Activated CD8-positive, alpha-beta memory T cell treated with anti-CD3 and anti-CD28 coated beads, Interleukin-2, amount 50 U/mL, for 1 hour (primary cell): Measurements from ENCODE around the gene APBB2.
"Not testable (repeated sequence)": the region's sequence is repeated elsewhere in the genome, so short reads cannot be mapped to it uniquely, and the experiment has no call there.

Experiments used
- DNase-seq: peaks from one replicate; pipeline ENCODE4 v3.0.0-alpha.2; 2020; ENCODE audit errors: extremely low read depth

APBB2 gene

DNA sequence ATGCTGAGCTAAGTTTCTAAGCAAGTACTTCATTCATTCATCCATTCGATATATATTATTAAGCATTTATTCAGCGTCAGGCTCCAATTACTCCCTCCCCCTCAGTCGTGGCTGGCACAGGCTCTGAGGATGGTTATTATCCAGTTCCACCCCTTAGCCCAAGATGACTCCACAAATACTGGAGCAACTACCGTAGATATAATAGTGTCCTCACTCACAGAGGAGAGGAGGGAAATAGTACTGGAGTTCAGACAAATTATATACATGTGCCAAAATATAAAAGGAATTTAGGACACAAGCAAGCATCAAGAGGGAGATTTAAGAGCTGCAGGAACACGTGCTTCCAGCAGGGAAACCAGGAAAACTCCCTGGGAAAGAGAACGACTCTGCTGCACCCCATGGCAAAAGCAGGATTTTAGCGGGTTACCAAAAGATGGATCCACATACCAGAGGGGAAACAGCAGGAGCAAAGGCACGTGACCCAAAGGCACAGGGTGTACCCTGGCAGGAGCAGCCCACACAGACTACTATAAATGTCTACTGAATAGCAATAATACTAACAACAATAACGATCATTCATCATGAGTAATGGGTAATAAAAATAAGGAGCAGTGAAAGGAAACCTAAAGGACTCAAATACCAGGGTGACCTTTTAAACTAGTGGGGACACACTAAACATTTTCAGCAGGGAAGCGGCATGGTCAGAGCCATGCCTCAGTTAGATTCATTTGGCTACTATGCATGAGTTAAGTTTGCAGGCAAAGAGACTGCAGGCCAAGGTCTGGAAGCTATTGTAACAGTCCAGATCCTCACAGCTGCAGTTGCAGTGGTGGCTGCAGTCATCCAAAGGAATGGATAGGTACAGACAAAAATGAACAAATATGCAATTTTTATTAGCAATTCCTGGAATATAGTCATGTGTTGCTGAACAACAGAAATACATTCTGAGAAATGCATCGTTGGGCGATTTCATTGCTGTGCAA is 153.7 kb downstream of the APBB2 start:
- no peak for DNase-seq

DNA sequence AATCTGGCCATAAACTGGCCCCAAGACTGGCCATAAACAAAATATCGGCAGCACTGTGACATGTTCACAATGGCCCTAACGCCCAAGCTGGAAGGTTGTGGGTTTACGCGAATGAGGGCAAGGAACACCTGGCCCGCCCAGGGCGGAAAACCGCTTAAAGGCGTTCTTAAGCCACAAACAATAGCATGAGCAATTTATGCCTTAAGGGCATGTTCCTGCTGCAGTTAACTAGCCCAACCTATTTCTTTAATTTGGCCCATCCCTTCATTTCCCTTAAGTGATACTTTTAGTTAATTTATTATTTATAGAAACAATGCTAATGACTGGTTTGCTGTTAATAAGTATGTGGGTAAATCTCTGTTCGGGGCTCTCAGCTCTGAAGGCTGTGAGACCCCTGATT is 154.9 kb downstream of the APBB2 start:
- DNase-seq, result not testable (repeated sequence)

DNA sequence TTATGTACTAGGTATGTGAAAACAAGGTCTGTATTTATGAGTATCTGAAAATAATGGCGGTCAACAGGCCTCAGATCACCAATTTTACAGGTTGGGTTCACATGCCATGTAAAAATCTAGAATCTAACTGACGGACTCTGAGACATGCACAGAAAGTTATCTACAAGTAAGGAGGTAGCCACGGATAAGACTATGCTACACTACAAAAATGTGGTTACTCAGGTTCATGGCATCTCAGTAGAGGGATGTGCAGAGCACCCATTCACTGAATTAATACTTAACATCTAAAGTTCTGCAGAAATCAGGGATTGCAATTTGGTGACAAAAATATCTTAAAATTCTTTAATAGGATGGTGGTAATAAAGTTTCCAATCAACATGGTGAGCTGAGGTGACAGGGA is 155.9 kb downstream of the APBB2 start:
- no peak for DNase-seq

GRCh38 chr4:41057467-41057866 is 156.9 kb downstream of the APBB2 start:
- no peak for DNase-seq

DNA sequence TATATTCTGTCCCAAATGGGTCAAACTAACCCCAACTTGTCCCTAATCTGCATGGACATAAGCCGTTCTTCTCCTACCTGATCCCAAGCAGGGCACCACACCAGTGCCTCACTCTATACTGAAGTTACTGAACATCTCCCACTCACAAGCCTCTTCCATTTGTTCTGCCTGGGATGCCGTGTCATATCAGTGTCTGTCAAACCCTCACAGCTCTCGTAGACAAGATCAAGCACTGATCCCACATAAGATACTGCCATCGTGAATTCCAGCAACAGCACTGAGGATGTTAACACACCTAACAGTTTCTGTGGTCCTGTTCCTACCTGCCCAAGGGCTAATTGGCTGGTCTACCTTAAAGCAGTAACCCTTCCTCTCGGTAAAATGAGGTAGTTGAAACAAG is 162.1 kb downstream of the APBB2 start:
- no peak for DNase-seq

- no peak for DNase-seq
Observed at GRCh38 chr4:41050880-41051775, 163.2 kb downstream of the APBB2 start.

DNA sequence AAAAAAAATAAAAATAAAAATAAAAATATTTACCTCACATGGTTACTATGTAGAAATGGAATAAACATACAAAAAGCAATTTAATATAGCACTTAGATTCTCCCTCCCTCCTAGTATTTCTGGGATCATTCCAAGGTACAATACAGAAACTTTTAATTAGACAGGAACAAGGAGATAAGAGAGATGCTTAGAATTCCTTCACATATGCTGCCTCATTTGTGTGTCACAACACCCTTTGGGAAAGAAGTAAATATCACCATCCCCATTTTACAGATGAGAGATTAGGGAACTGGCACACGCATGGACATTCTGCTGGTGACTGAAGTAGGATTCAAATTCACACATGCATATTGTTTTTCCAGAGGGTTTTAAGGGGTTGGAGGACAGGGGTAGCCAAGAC is 164.2 kb downstream of the APBB2 start:
- DNase-seq, result no peak

DNA sequence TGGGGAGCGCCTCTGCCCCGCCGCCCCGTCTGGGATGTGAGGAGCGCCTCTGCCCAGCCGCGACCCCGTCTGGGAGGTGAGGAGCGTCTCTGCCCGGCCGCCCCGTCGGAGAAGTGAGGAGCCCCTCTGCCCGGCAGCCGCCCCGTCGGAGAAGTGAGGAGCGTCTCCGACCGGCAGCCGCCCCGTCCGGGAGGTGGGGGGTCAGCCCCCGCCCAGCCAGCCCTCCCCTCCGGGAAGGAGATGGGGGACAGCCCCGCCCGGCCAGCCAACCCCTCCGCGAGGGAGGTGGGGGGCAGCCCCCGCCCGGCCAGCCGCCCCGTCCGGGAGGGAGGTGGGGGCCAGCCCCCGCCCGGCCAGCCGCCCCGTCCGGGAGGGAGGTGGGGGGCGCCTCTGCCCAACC is 165.2 kb downstream of the APBB2 start:
- not testable (repeated sequence) for DNase-seq

DNA sequence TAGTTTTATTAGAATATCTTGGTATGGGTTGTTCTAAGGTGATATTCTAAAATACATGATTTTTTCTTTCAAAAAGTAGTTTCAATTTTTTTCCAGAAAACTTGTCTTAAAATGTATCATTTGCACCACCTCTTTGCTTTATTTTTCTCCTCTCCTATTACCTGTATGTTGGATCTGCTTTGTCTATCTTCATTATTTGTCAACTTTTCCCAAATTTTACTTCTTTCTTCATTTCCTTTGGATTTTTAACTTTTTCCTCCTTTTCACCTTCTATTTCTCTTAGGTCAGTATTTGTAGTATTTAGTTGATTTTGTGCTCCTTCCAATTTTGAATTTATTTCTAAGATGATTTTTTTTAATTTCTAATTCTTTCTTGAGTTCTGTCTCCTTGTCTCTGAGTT is 169.6 kb downstream of the APBB2 start:
- no peak for DNase-seq

DNA sequence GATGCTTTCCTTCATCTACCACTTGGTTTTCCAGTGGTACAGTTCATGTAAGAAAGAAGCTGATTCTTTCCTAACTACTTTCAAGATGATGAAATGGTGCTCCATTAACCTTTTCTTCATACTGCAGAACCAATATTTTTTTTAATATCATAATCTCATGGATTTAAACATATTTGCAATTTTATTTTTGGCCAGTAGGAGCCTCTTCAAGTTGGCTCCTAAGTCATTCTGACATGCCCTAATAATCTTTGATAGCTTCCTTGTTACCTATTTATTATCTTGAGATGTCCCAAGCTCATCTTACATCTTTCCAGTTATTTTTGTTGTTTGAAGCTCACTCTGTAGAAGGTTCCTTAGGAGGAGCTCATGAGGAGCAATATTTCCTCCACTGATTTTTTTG is 170.2 kb downstream of the APBB2 start:
- no peak for DNase-seq

DNA sequence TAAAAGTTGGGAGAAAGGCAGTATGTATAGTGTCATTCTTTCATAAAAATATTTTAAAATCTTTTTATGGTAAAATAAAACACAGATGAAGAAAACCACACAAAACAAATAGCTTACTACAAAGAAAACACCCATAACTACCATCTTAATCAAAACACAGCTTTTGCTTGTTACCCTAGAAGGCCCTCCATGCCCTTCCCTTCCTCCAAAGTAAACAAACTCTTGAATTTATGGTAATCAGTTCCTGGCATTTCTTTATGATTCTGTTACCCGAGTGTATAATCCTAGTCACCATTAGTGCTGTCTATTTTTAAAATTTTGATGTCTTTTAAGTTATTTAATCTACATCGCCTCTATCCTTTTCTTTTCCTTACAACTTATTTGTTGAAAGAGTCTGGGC is 170.9 kb downstream of the APBB2 start:
- DNase-seq, result no peak

GRCh38 chr4:41041551-41041950 is 172.8 kb downstream of the APBB2 start:
- no peak for DNase-seq

DNA sequence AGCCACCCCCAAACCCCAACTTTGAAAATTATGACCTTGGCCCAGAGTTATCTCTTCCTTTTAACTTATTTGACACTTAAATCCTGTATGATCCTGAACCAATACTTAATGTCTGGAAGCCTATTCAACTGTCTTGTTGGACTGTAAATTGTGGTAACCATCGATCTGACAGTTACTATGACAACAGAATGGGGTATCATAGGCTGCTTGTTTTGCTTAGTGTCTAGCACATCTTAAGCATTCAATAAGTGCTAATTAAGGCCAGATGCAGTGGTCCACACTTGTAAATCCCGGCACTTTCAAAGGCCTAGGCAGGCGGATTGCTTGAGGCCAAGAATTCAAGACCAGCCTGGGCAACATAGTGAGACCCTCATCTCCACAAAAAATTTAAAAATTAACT is 175.0 kb downstream of the APBB2 start:
- no peak for DNase-seq

- DNase-seq, result no peak
Observed at GRCh38 chr4:41038304-41038703, 176.0 kb downstream of the APBB2 start.

DNA sequence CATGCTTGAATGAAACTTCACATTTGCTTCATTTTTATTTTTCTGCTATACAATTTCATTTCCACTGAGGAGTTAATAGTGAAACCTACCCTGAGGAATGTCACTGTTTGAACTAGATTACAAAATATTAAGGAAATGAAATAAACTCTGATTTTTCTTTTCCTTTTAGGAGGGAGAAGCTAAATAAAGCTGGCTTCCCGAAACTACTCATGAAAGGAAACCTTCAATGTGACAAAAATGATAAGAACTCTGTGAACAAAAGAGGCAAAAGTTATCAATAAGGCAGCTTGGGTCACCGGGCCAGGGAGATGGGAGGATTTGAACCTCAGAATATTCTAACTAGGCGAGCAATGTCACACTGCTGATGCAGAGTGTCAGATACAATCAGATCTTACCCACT is 185.2 kb downstream of the APBB2 start:
- no peak for DNase-seq

DNA sequence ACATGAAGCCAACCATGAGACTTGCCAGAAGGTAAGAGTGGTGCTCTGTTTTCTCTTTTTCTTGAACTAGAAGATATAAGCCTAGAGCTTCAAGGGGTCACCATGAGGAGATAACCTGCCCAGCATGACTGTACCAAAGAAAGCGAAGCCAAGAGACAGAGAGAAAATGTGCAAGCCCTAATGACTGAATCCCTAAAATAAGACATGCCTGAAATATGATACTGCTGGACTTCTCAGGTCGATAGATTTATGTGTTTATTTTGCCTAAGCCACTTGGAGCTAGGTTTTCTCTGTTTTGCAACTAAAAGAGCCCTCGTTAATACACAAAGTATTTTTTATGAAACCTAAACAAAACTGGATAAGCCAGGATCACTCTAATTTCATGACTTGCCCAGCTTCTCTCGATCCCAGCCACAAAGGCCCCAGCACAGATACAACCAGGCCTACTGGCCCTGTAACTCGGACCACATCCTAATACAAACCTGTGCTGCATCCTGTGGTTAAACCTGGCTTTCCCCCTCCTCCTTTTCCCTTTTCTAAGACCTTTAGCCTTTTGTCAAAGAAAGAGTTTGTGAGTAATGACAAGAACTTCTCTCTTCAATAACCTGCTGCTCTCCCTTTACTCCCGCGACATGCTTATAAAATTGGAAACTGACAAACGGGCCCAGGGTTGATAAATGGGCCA is 185.8 kb downstream of the APBB2 start:
- no peak for DNase-seq

DNA sequence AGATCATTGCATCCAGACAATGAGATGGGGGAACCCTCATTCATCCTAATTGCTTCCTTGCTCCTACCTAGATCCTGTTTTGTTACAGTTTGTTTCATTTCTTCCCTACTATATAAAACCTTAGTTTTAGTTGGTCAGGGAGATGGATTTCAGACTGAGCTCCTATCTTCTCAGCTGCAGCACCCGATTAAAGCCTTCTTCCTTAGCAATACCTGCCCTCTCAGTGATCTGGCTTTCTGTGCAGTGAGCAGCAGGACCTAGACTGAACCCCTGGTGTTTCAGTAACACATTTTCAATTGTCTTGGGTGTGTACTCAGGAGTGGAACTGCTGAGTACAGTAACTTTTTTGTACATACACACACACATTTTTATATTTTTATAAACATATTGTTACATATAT is 187.4 kb downstream of the APBB2 start:
- no peak for DNase-seq

GRCh38 chr4:41025824-41026223 is 188.5 kb downstream of the APBB2 start:
- DNase-seq, result no peak

GRCh38 chr4:41024556-41025491 is 189.5 kb downstream of the APBB2 start:
- DNase-seq, result no peak

- no peak for DNase-seq
Observed at GRCh38 chr4:41022116-41022515, 192.2 kb downstream of the APBB2 start.
